Activated CD8-positive, alpha-beta memory T cell treated with anti-CD3 and anti-CD28 coated beads, Interleukin-2, amount 50 U/mL, for 24 hours (primary cell): ENCODE data around the gene CIDEA.

ENCODE experiments used
- DNase-seq: peaks from one replicate; pipeline ENCODE4 v3.0.0-alpha.2; 2020; ENCODE audit errors: extremely low read depth

Gene CIDEA

GRCh38 chr18:12271376-12272235 lies 17.4 kb downstream of the CIDEA start:
- DNase-seq, result peak; percentile 8

DNA sequence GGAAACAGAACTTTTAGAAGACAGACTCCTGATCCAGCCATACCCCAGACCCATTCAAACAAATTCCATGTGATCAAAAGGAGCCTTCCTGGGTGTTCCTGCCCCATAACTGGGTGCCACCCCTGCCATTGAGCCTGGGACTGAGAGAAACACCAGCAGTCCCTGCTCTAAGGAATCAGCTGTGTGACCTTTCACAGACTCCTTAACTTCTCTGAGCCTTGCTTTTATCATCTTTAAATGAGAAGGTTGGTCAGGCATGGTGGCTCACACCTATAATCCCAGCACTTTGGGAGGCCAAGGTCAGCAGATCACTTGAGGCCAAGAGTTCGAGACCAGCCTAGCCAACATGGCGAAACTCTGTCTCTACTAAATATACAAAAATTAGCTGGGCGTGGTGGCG lies 20.6 kb downstream of the CIDEA start:
- DNase-seq, result no peak

DNA sequence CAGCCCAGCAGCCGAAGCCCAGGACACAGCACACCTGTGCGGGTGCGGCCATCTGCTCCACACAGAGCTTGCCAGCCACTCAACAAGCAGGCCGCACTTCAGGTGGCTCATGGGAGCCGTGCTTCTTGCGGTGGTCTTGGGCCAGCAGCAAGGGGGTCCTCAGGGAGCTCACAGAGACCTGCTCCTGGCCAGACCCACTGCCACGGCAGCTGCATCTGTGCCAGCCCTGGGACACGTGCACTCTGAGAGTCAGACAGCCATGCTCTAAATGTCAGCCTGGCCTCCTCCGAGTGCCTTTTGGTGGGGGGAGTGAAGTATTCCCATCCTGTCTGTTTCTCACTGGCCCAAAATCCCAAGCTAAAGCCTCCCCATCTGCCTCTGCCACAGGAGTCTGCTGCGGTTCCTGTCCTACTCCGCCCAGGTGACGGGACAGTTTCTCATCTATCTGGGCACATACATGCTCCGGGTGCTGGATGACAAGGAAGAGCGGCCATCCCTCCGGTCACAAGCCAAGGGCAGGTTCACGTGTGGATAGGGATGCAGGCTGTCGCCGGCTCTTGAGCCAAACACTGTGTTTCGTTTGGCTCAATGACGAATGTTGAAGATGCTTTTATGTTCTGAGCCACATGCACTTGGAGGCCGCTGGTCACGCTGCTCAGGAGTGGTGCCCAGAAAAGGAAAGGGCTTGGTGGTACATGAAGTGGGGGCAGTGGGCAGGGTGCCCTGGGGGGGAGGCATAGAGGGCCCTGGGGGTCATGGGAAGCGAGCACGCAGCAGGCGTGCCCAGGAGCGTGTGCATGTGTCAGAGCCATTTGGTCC lies 22.8 kb downstream of the CIDEA start:
- no peak for DNase-seq

DNA sequence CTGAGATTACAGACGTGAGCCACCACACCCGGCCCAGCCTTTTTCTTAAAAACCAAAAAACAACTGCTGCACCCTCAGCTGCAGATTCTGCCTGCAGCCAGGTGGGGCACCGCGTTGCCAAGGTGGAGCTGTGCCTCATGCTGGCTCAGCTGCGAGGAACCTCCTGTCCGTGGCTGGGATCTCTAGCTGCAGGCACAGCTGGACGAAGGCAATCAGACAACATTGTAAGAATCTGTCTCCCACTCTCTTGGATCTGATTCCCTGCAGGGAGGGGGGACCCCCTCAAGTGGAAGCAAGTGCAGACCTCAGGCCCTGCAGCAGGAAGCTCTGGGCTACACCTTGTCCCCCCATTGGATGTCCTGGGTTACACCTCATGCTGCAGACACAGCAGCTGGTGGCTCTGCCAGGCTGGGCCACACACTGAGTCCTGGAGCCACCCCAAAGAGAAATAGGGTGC lies 24.1 kb downstream of the CIDEA start:
- DNase-seq, result no peak

- DNase-seq, result no peak
These were observed 24.9 kb downstream of the CIDEA start for GRCh38 chr18:12278741-12279682.

DNA sequence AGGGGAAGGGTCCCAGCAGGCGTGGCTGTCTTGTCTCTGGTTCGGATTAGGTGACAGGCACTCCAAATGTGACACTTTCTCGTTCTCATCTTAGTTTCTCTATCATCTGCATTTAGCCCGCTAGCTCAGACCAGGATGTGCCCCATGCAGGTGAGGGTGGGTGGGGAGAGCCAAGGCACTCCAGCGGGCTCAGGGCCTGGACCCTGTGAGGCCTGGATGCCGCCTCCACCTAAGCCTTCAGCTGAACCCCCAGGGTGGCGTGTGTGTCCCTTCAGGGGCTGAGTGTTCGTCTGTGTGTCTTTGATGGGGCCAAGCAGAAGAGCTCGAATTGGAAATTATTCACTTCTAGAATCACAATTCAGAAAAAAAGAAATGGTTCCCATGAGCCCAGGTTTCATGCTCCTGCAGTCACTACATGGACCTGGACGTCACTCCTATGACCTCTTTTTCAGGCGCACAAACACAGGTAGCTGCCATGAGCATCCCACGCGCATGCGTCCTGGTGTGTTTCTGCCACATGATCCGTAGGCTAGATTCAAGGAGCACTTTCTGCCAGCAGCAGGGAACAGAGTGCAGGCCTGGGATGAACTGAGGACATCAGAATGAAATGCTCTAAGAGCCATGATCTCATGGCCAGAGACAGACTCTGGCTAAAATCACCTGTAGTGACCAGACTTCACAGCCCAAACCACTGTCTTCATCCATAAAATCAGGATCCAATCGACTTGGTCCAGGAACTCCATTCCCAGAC lies 25.8 kb downstream of the CIDEA start:
- no peak for DNase-seq

DNA sequence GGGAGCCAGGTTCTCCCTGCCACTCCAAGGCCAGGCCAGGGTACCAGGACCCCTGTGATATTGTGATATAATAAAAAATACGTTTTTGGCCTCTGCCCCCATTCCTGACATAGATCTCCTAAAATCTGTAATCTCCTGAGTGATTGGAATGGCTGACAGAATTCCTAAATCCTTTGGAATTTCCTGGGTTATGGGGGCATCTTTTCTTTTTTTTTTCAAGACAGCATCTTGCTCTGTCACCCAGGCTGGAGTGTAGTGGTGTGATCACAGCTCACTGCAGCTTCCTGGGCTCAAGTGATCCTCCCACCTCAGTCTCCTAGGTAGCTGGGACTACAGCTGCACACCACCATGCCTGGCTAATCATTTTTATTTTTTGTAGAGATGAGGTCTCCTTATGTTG lies 27.7 kb downstream of the CIDEA start:
- no peak for DNase-seq

DNA sequence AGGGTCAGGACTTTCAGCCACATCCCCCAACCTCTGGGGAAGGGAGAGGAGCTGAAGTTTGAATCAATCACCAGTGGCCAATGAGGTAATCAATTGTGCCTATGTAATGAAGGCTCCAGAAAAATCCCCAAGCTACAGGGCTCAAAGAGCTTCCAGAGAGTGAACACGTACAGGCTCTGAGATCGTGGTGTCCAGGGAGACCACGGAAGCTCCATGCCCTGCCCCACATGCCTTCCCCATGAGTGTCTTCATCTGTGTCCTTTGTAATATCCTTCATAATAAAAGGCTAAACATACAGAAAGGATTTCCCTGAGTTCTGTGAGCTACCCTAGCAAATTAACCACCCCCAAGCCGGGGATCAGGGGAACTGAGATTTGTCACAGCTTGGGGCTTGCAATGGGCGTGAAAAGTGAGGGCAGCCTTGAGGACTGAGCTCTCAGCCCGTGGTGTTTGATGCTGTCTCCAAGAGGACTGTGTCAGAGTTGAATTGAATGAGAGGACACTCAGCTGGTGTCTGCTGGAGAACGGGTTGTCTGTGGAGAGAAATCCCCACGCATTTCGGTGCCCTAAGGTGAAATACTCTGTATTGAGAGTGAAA lies 28.4 kb downstream of the CIDEA start:
- no peak for DNase-seq

DNA sequence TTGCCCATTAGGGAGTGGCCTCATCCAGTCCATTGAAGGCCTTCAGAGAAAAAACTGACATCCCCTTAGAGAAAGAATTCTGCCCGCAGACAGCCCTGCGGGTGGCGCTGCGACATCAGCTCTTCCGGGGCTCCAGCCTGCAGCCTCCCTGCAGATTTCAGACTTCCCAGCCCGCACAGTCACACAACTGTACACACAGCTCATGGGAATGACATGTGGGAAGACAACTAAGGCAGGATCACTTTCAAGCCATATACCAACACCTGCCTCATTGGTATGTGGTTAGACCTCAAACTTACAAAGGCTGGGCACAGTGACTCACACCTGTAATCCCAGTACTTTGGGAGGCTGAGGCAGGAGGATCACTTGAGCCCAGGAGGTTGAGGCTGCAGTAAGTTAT lies 29.1 kb downstream of the CIDEA start:
- DNase-seq, result no peak

- no peak for DNase-seq
These were observed 29.5 kb downstream of the CIDEA start for GRCh38 chr18:12283666-12284065.

DNA sequence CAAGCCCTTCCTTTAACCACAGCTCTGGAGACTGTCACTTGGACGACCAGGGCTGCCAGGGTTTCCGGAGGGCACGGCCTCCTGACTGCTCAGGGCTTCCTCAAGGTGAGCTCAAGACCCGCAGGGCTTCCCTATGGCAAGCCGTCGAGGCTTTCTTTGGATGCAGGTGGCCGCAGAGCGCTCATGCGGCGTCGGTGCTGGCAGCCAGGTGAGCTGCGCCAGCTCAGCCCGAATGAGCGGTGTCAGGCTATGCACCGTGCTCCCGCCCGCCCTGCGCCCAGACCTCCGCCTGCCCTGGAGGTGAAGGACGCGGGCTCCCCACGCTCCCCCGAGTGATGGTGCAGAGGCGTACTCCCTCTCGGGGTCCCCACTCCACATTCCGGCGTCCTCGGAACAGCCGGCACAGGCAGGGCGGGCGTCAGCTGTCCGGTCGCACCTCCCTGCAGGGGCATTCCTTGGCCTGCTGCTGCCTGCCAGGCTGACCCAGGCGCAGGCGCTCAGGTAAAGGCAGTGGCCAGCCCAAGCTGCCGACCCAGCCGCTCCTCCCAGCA lies 33.0 kb downstream of the CIDEA start:
- no peak for DNase-seq

- no peak for DNase-seq
These were observed 33.7 kb downstream of the CIDEA start for GRCh38 chr18:12287684-12288402.

- no peak for DNase-seq
These were observed 34.2 kb downstream of the CIDEA start for GRCh38 chr18:12288403-12288755.

- no peak for DNase-seq
These were observed 35.9 kb downstream of the CIDEA start for GRCh38 chr18:12290086-12290485.

GRCh38 chr18:12291161-12291560 lies 37.0 kb downstream of the CIDEA start:
- no peak for DNase-seq

DNA sequence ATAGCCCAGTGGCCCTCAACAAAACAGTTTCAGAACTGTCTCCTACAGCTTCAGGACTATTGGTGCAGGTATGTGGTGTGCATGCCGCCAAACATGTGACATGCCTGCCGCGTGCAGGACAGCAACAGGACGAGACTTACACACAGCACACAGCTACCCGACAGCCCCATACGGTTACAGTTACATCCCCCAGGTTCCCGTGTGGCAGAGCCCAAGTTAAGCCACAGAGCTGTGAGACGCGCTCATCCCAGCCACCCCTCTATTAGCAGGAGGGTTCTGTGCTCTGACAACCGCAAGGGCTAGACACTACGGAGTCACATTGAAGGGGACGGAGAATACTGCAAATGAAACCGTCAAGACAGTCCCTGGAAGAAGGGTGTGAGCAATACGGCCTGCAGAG lies 37.5 kb downstream of the CIDEA start:
- DNase-seq, result no peak

- no peak for DNase-seq
These were observed 39.7 kb downstream of the CIDEA start for GRCh38 chr18:12293831-12294230.

DNA sequence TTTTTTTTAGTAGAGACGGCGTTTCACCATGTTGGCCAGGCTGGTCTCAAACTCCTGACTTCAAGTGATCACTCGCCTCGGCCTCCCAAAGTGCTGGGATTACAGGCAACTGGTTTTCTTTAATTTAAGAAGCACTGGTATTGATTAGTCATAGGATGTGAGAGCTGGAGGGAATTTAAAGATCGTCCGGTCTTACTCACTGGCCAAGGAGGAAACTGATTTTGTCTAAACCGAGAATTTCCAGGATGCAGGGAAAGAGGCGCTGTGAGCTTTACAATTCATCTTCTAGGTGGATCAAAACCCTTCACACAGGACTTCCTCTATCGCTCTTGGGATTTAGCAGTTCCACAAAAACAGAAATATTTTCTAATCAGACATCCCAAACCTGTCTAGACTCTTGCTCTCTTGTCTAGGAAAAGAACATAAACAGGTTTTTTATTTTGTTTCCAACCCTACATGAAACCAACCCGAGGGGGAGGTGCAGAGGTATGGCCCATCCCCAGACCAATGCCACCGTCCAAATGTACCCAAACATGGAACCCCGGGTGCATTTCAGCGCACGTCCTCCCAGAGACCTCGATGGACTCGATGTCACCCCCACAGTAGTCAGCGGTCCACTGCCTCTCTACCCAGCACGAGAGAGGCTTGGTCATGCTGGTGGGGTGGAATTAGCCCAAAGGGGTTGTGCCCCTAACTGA lies 41.4 kb downstream of the CIDEA start:
- no peak for DNase-seq

DNA sequence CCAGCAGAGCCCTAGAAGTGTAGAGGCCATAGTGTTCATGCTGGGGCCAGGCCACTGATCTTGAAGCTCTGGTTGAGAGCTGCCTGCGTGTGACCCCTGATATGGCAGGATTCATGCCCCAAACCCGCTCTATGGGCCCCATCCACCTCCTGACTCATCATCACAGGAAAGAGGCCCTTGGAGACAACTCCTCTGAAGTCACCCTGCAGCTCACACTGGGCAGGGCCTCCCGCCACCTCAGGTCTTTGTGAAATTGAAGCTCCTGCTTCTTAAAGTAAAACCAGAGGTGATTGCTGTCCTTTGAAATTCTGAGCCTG lies 41.9 kb downstream of the CIDEA start:
- DNase-seq, result no peak
